ENCODE data around the gene TM4SF4. TPM values are rescaled to one million over a fixed set of nuclear protein-coding genes. Genes with fewer than 3 reads are reported as not detected.

TM4SF4 gene
- total RNA-seq, 2 donors from 2014 or later = 53.2 to 149 TPM

GRCh38 chr3:149486726-149487125 is 12.2 kb downstream of the TM4SF4 start:
- TF ChIP-seq CTCF (IDR thresholded peaks at IDR 0.05) = no peak
- no peak for TF ChIP-seq POLR2A (IDR thresholded peaks at IDR 0.05)
- no peak for ATAC-seq
- DNase-seq = no peak

GRCh38 chr3:149487598-149488197 is 13.2 kb downstream of the TM4SF4 start:
- 56 to 60% methylated on average over 6 of the region's 6 CpGs for WGBS, 2 donors
- DNase-seq (peak in 1 of 4 donors; percentile 27), ATAC-seq (no peak)
- H3K36me3 ChIP-seq (replicated peaks in 1 of 2; ENCODE audit: insufficient read depth in 1 of 2, low read depth in 2 of 2) = no peaks in the 10 kb centered on the region
- intact Hi-C loops (cut with DNase I) = loop anchor here (10.0 kb wide), 1 partner anchor 93 kb away; no protein-coding TSS in a partner anchor
- no peaks in the 10 kb centered on the region for H3K9me3 ChIP-seq
- H3K4me1 ChIP-seq = no peaks in the 10 kb centered on the region
- TF ChIP-seq CTCF (IDR thresholded peaks at IDR 0.05) = peak in 5 of 7 experiments; percentile 16 to 29 (median 25)
- TF ChIP-seq POLR2A (IDR thresholded peaks at IDR 0.05) = no peak
- no peaks in the 10 kb centered on the region for H3K27me3 ChIP-seq
- H3K4me3 ChIP-seq = no peak overlapping the region
- H3K27ac ChIP-seq = no peak overlapping the region

More at GRCh38 chr3:149486726-149487125, 12.2 kb downstream of the TM4SF4 start:
- intact Hi-C loops (cut with DNase I) = loop anchor here (10.0 kb wide), 1 partner anchor 92 kb away; no protein-coding TSS in a partner anchor
- Histone ChIP-seq H3K9me3 (no peaks in the 10 kb centered on the region), H3K27me3 (no peaks in the 10 kb centered on the region), H3K4me1 (no peaks in the 10 kb centered on the region), H3K36me3 (replicated peaks in 1 of 2; ENCODE audit: insufficient read depth in 1 of 2, low read depth in 2 of 2) (no peaks in the 10 kb centered on the region), H3K4me3 (no peak overlapping the region), H3K27ac (no peak overlapping the region)
- WGBS, 2 donors = 82 to 86% methylated on average over 5 of the region's 5 CpGs

GRCh38 chr3:149489060-149489690 is 14.7 kb downstream of the TM4SF4 start:
- H3K27me3 ChIP-seq = no peaks in the 10 kb centered on the region
- no peak for DNase-seq
- no peak overlapping the region for H3K4me3 ChIP-seq
- ATAC-seq = no peak
- 58 to 68% methylated on average over 6 of the region's 6 CpGs for WGBS, 2 donors
- H3K9me3 ChIP-seq = no peaks in the 10 kb centered on the region
- TF ChIP-seq CTCF (IDR thresholded peaks at IDR 0.05) = peak in 6 of 7 experiments; percentile 16 to 38 (median 23)
- no peak for TF ChIP-seq POLR2A (IDR thresholded peaks at IDR 0.05)
- H3K4me1 ChIP-seq = no peaks in the 10 kb centered on the region
- H3K27ac ChIP-seq = no peak overlapping the region
- H3K36me3 ChIP-seq (replicated peaks in 1 of 2; ENCODE audit: insufficient read depth in 1 of 2, low read depth in 2 of 2) = no peaks in the 10 kb centered on the region
- intact Hi-C loops (cut with DNase I) = loop anchor here (10.0 kb wide), 1 partner anchor 94 kb away; no protein-coding TSS in a partner anchor

GRCh38 chr3:149490260-149490971 is 15.9 kb downstream of the TM4SF4 start:
- TF ChIP-seq POLR2A (IDR thresholded peaks at IDR 0.05) = no peak
- TF ChIP-seq CTCF (IDR thresholded peaks at IDR 0.05) = no peak
- no peaks in the 10 kb centered on the region for H3K9me3 ChIP-seq

More at GRCh38 chr3:149490260-149490971, 15.9 kb downstream of the TM4SF4 start:
- H3K27me3 ChIP-seq = no peaks in the 10 kb centered on the region
- ATAC-seq = no peak
- no peak for DNase-seq
- H3K27ac ChIP-seq = no peak overlapping the region
- intact Hi-C loops (cut with DNase I) = no loop called here
- no peaks in the 10 kb centered on the region for H3K4me1 ChIP-seq
- no peaks in the 10 kb centered on the region for H3K36me3 ChIP-seq (replicated peaks in 1 of 2; ENCODE audit: insufficient read depth in 1 of 2, low read depth in 2 of 2)
- H3K4me3 ChIP-seq = no peak overlapping the region

Measured in body of pancreas (tissue), 4 donors.